OCI-LY1 (cell line): Measurements from ENCODE around the gene ABHD1.

Experiments used
- H2AFZ ChIP-seq: fragments of 200-600 bp; sonication (generic), shearing (Covaris generic); 2 replicates; pipeline ENCODE4 v1.6.0; 2014; ENCODE audit warnings: antibody characterized with exemption, mild to moderate bottlenecking, low read length
- H3F3A ChIP-seq: fragments of 200-600 bp; sonication (generic), shearing (Covaris generic); 2 replicates; pipeline ENCODE4 v1.6.0; 2014; ENCODE audit warnings: mild to moderate bottlenecking, antibody characterized with exemption, low read length, moderate library complexity; ENCODE audit not compliant: insufficient read depth
- H3K27ac ChIP-seq: fragments of 200-600 bp; sonication (generic); 2 replicates; pipeline ENCODE4 v1.5.1; 2014; ENCODE audit warnings: low read length, mixed run types, mild to moderate bottlenecking, low read depth; ENCODE audit not compliant: poor library complexity, severe bottlenecking
- H3K27me3 ChIP-seq: fragments of 200-600 bp; sonication (generic); 2 replicates; pipeline ENCODE4 v1.6.0; 2014; ENCODE audit warnings: antibody characterized with exemption, mild to moderate bottlenecking, low read length, moderate library complexity; ENCODE audit not compliant: insufficient read depth
- H3K36me3 ChIP-seq: fragments of 200-600 bp; sonication (generic); 2 replicates; pipeline ENCODE4 v1.6.1; 2014; ENCODE audit warnings: mild to moderate bottlenecking, antibody characterized with exemption, low read length, moderate library complexity, mixed read lengths; ENCODE audit not compliant: insufficient read depth
- H3K4me1 ChIP-seq: fragments of 200-600 bp; sonication (generic); 2 replicates; pipeline ENCODE4 v1.5.1; 2014; ENCODE audit warnings: mild to moderate bottlenecking, low read length, moderate library complexity; ENCODE audit not compliant: insufficient read depth, severe bottlenecking
- H3K4me2 ChIP-seq: fragments of 200-600 bp; sonication (generic), shearing (Covaris generic); 2 replicates; pipeline ENCODE4 v1.6.1; 2014; ENCODE audit warnings: low read length
- H3K4me3 ChIP-seq: fragments of 200-600 bp; sonication (generic); 2 replicates; pipeline ENCODE4 v1.5.1; 2014; ENCODE audit warnings: low read length, low read depth, mild to moderate bottlenecking, mixed read lengths; ENCODE audit not compliant: poor library complexity, severe bottlenecking
- H3K79me2 ChIP-seq: fragments of 200-600 bp; shearing (Covaris generic); 2 replicates; pipeline ENCODE4 v1.6.1; 2016; ENCODE audit warnings: mixed run types, low read length, mixed read lengths; ENCODE audit not compliant: insufficient read depth
- H3K9ac ChIP-seq: fragments of 200-600 bp; sonication (generic), shearing (Covaris generic); 2 replicates; pipeline ENCODE4 v1.6.1; 2014; ENCODE audit warnings: mild to moderate bottlenecking, low read length, mixed read lengths
- H3K9me2 ChIP-seq: fragments of 200-600 bp; sonication (generic), shearing (Covaris generic); 2 replicates; pipeline ENCODE4 v1.6.1; 2014; ENCODE audit warnings: low read depth, mild to moderate bottlenecking, low read length, mixed read lengths
- H3K9me3 ChIP-seq: fragments of 200-600 bp; shearing (Covaris generic); 2 replicates; pipeline ENCODE4 v1.6.1; 2014; ENCODE audit warnings: low read length, mixed read lengths
- H4K20me1 ChIP-seq: fragments of 200-600 bp; sonication (generic), shearing (Covaris generic); 2 replicates; pipeline ENCODE4 v1.6.0; 2016; ENCODE audit warnings: mild to moderate bottlenecking, low read length; ENCODE audit not compliant: insufficient read depth
- CTCF ChIP-seq: fragments of 200-600 bp; sonication (generic), shearing (Covaris generic); IDR thresholded peaks from 2 replicates; pipeline ENCODE4 v1.5.1; 2017; ENCODE audit warnings: mild to moderate bottlenecking, antibody characterized with exemption, low read length, moderate library complexity, mixed read lengths
- EZH2 ChIP-seq: fragments of 200-600 bp; sonication (generic), shearing (Covaris generic); IDR thresholded peaks from 2 replicates; pipeline ENCODE4 v1.8.0; 2017; ENCODE audit warnings: borderline replicate concordance, mixed run types, mild to moderate bottlenecking, antibody characterized with exemption, low read length, moderate library complexity, mixed read lengths

The ABHD1 gene

GRCh38 chr2:27102329-27102728 is 21.3 kb upstream of the ABHD1 start:
- Histone ChIP-seq H3K9ac (no peak overlapping the region), H3K4me1 (no peaks in the 10 kb centered on the region), H3K27ac (no peak overlapping the region), H3K36me3 (no peaks in the 10 kb centered on the region), H3K4me3 (no peak overlapping the region), H3K79me2 (no peaks in the 10 kb centered on the region), H3K27me3 (no peaks in the 10 kb centered on the region; the same call in 1 of the 2 replicates), H3K4me2 (no peak overlapping the region), H3F3A (no peaks in the 10 kb centered on the region), H2AFZ (no peak overlapping the region), H4K20me1 (no peaks in the 10 kb centered on the region), H3K9me3 (no peaks in the 10 kb centered on the region), H3K9me2 (no peaks in the 10 kb centered on the region)
- TF ChIP-seq CTCF (no peak), EZH2 (no peak)

- Histone ChIP-seq H3K4me3 (no peak overlapping the region), H3K4me2 (no peak overlapping the region), H3K27me3 (no peaks in the 10 kb centered on the region; the same call in 1 of the 2 replicates), H3K9ac (no peak overlapping the region), H3K9me2 (no peaks in the 10 kb centered on the region), H3K4me1 (no peaks in the 10 kb centered on the region), H3F3A (no peaks in the 10 kb centered on the region), H3K9me3 (no peaks in the 10 kb centered on the region), H3K36me3 (no peaks in the 10 kb centered on the region; the same call in 1 of the 2 replicates), H3K27ac (no peak overlapping the region), H3K79me2 (no peaks in the 10 kb centered on the region), H2AFZ (no peak overlapping the region), H4K20me1 (no peaks in the 10 kb centered on the region)
- TF ChIP-seq CTCF: no peak
- TF ChIP-seq EZH2: no peak
Measured at GRCh38 chr2:27105981-27106380, 17.6 kb upstream of the ABHD1 start.

DNA sequence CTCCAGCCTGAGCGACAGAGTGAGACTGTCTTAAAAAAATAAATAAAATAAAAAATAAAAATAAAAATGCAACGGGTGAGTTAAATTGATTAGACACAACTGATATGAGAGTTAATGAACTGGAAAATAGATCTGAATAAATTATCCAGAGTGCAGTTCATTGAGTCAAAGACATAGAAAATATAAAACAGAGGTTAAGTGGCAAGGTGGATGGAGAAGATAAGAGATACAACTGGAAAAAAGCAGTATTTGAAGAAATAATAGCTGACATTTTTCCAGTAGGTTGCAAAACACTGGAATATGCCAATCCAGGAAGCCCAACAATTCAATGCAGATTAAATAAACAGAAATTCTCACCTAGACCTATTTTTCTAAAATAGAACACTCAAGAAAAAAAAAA is 15.4 kb upstream of the ABHD1 start:
- no peaks in the 10 kb centered on the region for H4K20me1 ChIP-seq
- H3K4me1 ChIP-seq: no peaks in the 10 kb centered on the region
- H3K36me3 ChIP-seq: no peaks in the 10 kb centered on the region; the same call in 1 of the 2 replicates
- no peaks in the 10 kb centered on the region for H3K9me3 ChIP-seq
- H3K79me2 ChIP-seq: no peaks in the 10 kb centered on the region
- no peaks in the 10 kb centered on the region for H3F3A ChIP-seq
- no peak overlapping the region for H3K4me2 ChIP-seq
- H3K27ac ChIP-seq: no peak overlapping the region
- H3K9ac ChIP-seq: no peak overlapping the region
- no peaks in the 10 kb centered on the region for H3K27me3 ChIP-seq
- H3K4me3 ChIP-seq: no peak overlapping the region
- no peak overlapping the region for H2AFZ ChIP-seq
- TF ChIP-seq EZH2 (no peak), CTCF (no peak)
- H3K9me2 ChIP-seq: no peaks in the 10 kb centered on the region
